Ascending aorta (tissue), 2 donors: ENCODE measurements around the gene MAPT. TPM values are rescaled to one million over a fixed set of nuclear protein-coding genes. Genes with fewer than 3 reads are reported as not detected.
"Not testable (repeated sequence)": the region's sequence is repeated elsewhere in the genome, so short reads cannot be mapped to it uniquely, and the experiment has no call there.

Source experiments
- DNase-seq, 2 donors: peaks; one replicate each; pipeline ENCODE4 v3.0.0-alpha.2; 2019; ENCODE audit warnings: low spot score in 2 of 2
- H3K27ac ChIP-seq, 2 donors: fragments of 200-600 bp; sonication (generic); one replicate each; pipeline ENCODE4 v1.5.1; 2016 to 2017; ENCODE audit warnings: mild to moderate bottlenecking in 1 of 2
- H3K27me3 ChIP-seq: fragments of 200-600 bp; sonication (generic); one replicate; pipeline ENCODE4 v1.5.1; 2017
- H3K36me3 ChIP-seq, 2 donors: fragments of 200-600 bp; sonication (generic); one replicate each; pipeline ENCODE4 v1.5.1; 2016
- H3K4me1 ChIP-seq, 2 donors: fragments of 200-600 bp; sonication (generic); one replicate each; pipeline ENCODE4 v1.5.1; 2016 to 2017; ENCODE audit warnings: mild to moderate bottlenecking in 1 of 2
- H3K4me3 ChIP-seq, 2 donors: fragments of 200-600 bp; sonication (generic); one replicate each; pipeline ENCODE4 v1.5.1; 2016 to 2017; ENCODE audit warnings: mild to moderate bottlenecking in 1 of 2
- H3K9me3 ChIP-seq, 2 donors: fragments of 200-600 bp; sonication (generic); one replicate each; pipeline ENCODE4 v1.5.1; 2016
- CTCF ChIP-seq, 3 experiments: fragments of 200-600 bp in 2 of 3; fragments of 450-650 bp in 1 of 3; sonication (generic) in 2 of 3; IDR thresholded peaks; one replicate each; pipeline ENCODE4 v1.5.1; 2016 to 2019; ENCODE audit warnings: antibody characterized with exemption in 3 of 3, mild to moderate bottlenecking in 1 of 3, moderate library complexity in 1 of 3
- intact Hi-C: fragments of 100-400 bp; cut with DNase I; formaldehyde crosslinking; loops from one replicate; pipeline ENCODE4 v1.15.1; 2023
- total RNA-seq: library from RNA; depleted of rRNA; stranded (reverse); fragments of >200 nt; gene quantifications from one replicate; pipeline ENCODE4 v1.1.0, GENCODE V29; 2016

Gene MAPT
- total RNA-seq, 1 donor from 2014 or later, result 0.32 TPM

GRCh38 chr17:45936610-45937009 lies 42.3 kb downstream of the MAPT start:
- Histone ChIP-seq H3K4me3 (no peak overlapping the region), H3K9me3 (no peaks in the 10 kb centered on the region), H3K27me3 (no peaks in the 10 kb centered on the region), H3K27ac (no peak overlapping the region), H3K4me1 (peaks cover 0 to 6% of the 10 kb centered on the region in 2 donors), H3K36me3 (no peaks in the 10 kb centered on the region)
- intact Hi-C loops, result no loop called here
- no peak for DNase-seq
- no peak for TF ChIP-seq CTCF (IDR thresholded peaks at IDR 0.05)

GRCh38 chr17:45937186-45937585 lies 42.8 kb downstream of the MAPT start:
- H3K36me3 ChIP-seq, H3K27me3 ChIP-seq, H3K4me3 ChIP-seq, H3K27ac ChIP-seq, intact Hi-C loops, H3K4me1 ChIP-seq, H3K9me3 ChIP-seq, DNase-seq: not testable (repeated sequence)

- H3K27me3 ChIP-seq, result no peaks in the 10 kb centered on the region
- H3K36me3 ChIP-seq, result no peaks in the 10 kb centered on the region
- intact Hi-C loops, result no loop called here
- DNase-seq, result no peak
- H3K9me3 ChIP-seq, result no peaks in the 10 kb centered on the region
- H3K4me3 ChIP-seq, result no peak overlapping the region
- TF ChIP-seq CTCF (IDR thresholded peaks at IDR 0.05), result no peak
- H3K27ac ChIP-seq, result no peak overlapping the region
- H3K4me1 ChIP-seq, result peaks cover 2 to 10% of the 10 kb centered on the region in 2 donors
These were observed 45.0 kb downstream of the MAPT start for GRCh38 chr17:45939395-45939794.

DNA sequence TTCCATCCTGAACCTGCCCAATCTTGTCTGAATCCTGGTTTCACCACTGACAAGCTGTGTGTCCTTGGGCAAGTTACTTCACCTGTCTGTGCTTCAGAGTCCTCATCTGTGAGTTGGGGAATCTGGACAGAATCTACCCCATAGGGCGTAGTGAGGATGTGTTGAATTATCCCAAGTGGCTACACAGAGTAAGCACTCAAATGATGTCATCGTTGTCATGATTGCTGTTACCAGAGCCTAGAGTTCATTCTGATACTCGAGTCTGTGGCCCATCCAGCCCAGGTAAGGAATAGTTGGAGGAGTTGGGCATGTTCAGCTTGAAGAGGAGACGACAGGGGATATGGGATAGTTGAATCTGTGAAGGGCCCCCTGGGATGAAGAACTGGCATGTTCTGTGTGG lies 45.9 kb downstream of the MAPT start:
- peaks cover 2 to 10% of the 10 kb centered on the region in 2 donors for H3K4me1 ChIP-seq
- intact Hi-C loops, result loop anchor here (5.0 kb wide), 1 partner anchor 43 kb away; no protein-coding TSS in a partner anchor
- no peak overlapping the region for H3K27ac ChIP-seq
- no peaks in the 10 kb centered on the region for H3K36me3 ChIP-seq
- no peaks in the 10 kb centered on the region for H3K9me3 ChIP-seq
- no peak overlapping the region for H3K4me3 ChIP-seq
- no peak for TF ChIP-seq CTCF (IDR thresholded peaks at IDR 0.05)
- no peak for DNase-seq
- no peaks in the 10 kb centered on the region for H3K27me3 ChIP-seq

GRCh38 chr17:45940826-45941225 lies 46.5 kb downstream of the MAPT start:
- H3K27ac ChIP-seq, result peak overlapping the region in 1 of 2 donors; percentile 53

GRCh38 chr17:45941395-45941794 lies 47.0 kb downstream of the MAPT start:
- Histone ChIP-seq H3K4me1 (peaks cover 2 to 10% of the 10 kb centered on the region in 2 donors), H3K27me3 (no peaks in the 10 kb centered on the region), H3K27ac (peak overlapping the region in 1 of 2 donors; percentile 53), H3K9me3 (no peaks in the 10 kb centered on the region), H3K36me3 (no peaks in the 10 kb centered on the region), H3K4me3 (no peak overlapping the region)
- TF ChIP-seq CTCF (IDR thresholded peaks at IDR 0.05), result no peak
- DNase-seq, result no peak
- intact Hi-C loops, result loop anchor here (5.0 kb wide), 1 partner anchor 44 kb away; no protein-coding TSS in a partner anchor

More at GRCh38 chr17:45940826-45941225, 46.5 kb downstream of the MAPT start:
- Histone ChIP-seq H3K4me1 (peaks cover 2 to 10% of the 10 kb centered on the region in 2 donors), H3K27me3 (no peaks in the 10 kb centered on the region), H3K4me3 (no peak overlapping the region), H3K36me3 (no peaks in the 10 kb centered on the region), H3K9me3 (no peaks in the 10 kb centered on the region)
- TF ChIP-seq CTCF (IDR thresholded peaks at IDR 0.05), result no peak
- DNase-seq, result no peak
- intact Hi-C loops, result loop anchor here (5.0 kb wide), 1 partner anchor 44 kb away; no protein-coding TSS in a partner anchor
